ENCODE measurements around the gene NCKAP1. TPM values are rescaled to one million over a fixed set of nuclear protein-coding genes. Genes with fewer than 3 reads are reported as not detected.

NCKAP1 gene
- total RNA-seq, 4 donors from 2014 or later, result 94.5 to 146 (median 116) TPM

DNA sequence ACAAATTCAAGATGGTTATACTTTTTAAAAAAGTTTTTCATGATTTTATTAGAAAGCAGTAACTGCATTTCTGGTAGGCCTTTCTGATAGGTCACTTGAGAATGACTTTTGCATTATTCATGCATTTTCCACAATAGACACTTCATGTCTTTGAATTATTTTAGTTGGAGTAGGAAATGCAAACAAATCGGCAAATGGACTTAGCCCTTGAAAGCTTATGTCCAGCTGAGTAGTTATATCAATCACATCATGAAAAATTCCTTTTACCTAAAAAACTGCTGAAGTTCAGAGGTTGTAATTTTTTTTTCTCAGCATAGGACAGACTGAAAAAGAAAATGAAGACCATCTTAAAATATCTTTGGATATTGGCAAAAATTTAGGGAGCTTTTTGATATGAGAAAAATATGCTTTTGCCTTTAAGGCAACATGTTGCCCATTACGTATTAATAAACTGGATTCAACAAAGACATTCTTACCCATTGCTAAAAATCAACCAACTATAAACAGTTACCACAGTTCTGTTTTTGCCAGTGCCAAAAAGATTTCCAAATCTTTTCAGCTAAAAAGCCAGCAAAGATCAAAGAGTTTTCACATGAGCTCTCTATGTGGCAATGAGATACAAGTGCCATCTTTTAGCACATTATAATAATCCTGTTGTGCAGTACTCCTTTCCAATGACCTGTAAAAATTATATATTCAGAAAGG lies 126.3 kb downstream of the NCKAP1 start:
- H3K27ac ChIP-seq, result no peak overlapping the region
- peaks cover 44% of the 10 kb centered on the region for H3K36me3 ChIP-seq
- no peak for DNase-seq (ENCODE audit: low spot score in 2 of 2)
- H3K27me3 ChIP-seq, result no peaks in the 10 kb centered on the region
- H3K9me3 ChIP-seq, result no peaks in the 10 kb centered on the region
- TF ChIP-seq POLR2AphosphoS5 (IDR thresholded peaks at IDR 0.05), result no peak
- no peak for TF ChIP-seq POLR2A (IDR thresholded peaks at IDR 0.05)
- TF ChIP-seq EP300 (IDR thresholded peaks at IDR 0.05), result no peak
- TF ChIP-seq, protein P1, sequence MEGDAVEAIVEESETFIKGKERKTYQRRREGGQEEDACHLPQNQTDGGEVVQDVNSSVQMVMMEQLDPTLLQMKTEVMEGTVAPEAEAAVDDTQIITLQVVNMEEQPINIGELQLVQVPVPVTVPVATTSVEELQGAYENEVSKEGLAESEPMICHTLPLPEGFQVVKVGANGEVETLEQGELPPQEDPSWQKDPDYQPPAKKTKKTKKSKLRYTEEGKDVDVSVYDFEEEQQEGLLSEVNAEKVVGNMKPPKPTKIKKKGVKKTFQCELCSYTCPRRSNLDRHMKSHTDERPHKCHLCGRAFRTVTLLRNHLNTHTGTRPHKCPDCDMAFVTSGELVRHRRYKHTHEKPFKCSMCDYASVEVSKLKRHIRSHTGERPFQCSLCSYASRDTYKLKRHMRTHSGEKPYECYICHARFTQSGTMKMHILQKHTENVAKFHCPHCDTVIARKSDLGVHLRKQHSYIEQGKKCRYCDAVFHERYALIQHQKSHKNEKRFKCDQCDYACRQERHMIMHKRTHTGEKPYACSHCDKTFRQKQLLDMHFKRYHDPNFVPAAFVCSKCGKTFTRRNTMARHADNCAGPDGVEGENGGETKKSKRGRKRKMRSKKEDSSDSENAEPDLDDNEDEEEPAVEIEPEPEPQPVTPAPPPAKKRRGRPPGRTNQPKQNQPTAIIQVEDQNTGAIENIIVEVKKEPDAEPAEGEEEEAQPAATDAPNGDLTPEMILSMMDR (IDR thresholded peaks at IDR 0.05), result no peak
- no peak overlapping the region for H3K4me3 ChIP-seq
- no peaks in the 10 kb centered on the region for H3K4me1 ChIP-seq
- 91% methylated on average over 2 of the region's 2 CpGs for WGBS

DNA sequence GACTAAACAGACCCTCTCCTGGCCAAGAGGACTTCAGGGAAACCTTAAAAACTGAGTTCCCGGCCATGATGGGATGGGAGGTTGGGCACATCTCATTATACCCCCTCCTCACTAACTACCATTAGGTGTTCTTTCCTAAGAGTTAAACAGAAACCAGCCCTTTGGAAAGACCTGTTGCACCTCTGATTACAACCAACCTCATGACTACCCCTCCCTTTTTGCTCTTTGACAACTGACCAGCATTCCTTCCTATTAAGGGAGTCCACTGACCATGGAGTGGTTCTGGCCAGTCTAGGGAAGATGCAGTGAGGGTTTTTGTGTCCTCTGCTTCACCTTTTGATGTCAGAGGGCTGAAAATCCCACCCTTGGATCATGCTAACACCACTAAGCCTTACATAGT lies 127.3 kb downstream of the NCKAP1 start:
- Histone ChIP-seq H3K9me3 (no peaks in the 10 kb centered on the region), H3K27me3 (no peaks in the 10 kb centered on the region), H3K36me3 (peaks cover 47% of the 10 kb centered on the region), H3K4me3 (no peak overlapping the region), H3K4me1 (no peaks in the 10 kb centered on the region), H3K27ac (no peak overlapping the region)
- no peak for TF ChIP-seq POLR2A (IDR thresholded peaks at IDR 0.05)
- no peak for DNase-seq (ENCODE audit: low spot score in 2 of 2)
- WGBS, result 100% methylated on average over 1 of the region's 1 CpG

DNA sequence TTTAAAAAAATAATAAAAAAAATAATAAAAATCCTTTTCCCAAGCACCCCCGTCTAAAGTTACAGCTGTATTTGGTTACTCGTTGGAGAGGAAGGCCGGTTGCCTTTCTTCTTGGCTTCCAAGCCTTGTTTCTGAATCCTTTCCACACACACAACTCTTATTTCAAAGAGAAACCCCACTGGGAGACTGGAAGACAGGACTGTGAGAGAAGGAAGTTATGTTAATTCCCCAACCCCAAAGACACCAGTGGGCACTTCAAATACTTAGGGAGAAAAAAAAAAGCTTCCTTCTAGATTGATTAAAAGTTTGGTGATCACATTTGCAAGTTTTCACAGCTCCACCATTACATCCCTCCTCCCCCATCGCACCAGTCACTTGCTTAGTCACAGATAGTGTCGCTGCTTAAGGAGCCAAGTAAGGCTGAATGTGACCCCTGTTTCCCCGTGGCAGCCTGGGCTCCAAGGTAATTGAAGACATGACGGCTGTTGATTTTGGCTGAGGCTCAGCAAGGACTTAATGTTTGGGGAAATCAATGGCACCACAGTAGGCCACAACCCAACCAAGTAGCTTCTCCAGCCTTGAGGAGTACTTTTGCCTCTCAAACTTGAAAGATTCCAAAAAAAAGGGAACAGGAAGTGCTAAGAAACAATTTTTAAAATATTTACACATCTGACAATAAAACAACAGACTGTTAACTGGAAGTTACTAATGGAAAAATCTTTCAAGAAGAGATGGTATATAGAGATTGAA lies 131.0 kb downstream of the NCKAP1 start:
- 72% methylated on average over 7 of the region's 7 CpGs for WGBS
- TF ChIP-seq EP300 (IDR thresholded peaks at IDR 0.05), result no peak
- no peak for TF ChIP-seq POLR2AphosphoS5 (IDR thresholded peaks at IDR 0.05)
- TF ChIP-seq, protein P1 (IDR thresholded peaks at IDR 0.05), result no peak
- TF ChIP-seq POLR2A (IDR thresholded peaks at IDR 0.05), result no peak
- H3K27me3 ChIP-seq, result no peaks in the 10 kb centered on the region

DNA sequence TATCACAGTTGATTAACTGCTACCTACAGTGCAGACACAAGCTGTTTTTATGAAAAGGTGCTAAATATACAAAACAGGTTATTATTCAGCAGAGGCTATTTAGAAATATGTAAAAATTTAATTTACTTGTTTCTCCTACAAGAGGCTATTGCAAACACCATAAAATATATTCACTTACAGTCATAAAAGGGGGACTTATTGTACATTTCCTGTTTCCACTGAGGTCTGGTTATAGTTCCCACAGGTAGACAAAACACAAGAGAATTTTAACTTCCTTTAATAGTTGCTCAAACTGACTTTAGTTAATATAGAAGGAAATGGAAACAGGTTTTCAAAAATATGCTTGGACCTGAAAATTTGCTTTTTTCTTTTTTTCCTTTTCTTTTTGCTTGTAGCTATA lies 131.8 kb downstream of the NCKAP1 start:
- Histone ChIP-seq H3K4me1 (no peaks in the 10 kb centered on the region), H3K36me3 (peaks cover 16% of the 10 kb centered on the region), H3K27me3 (no peaks in the 10 kb centered on the region), H3K4me3 (no peak overlapping the region), H3K27ac (no peak overlapping the region), H3K9me3 (no peaks in the 10 kb centered on the region)
- TF ChIP-seq POLR2AphosphoS5 (IDR thresholded peaks at IDR 0.05) (no peak), EP300 (IDR thresholded peaks at IDR 0.05) (no peak), POLR2A (IDR thresholded peaks at IDR 0.05) (no peak)
- TF ChIP-seq, protein P1 (IDR thresholded peaks at IDR 0.05), result no peak
- DNase-seq (ENCODE audit: low spot score in 2 of 2), result no peak

More for the DNA sequence above, 131.0 kb downstream of the NCKAP1 start:
- Histone ChIP-seq H3K4me1 (no peaks in the 10 kb centered on the region), H3K9me3 (no peaks in the 10 kb centered on the region), H3K27ac (no peak overlapping the region), H3K4me3 (no peak overlapping the region), H3K36me3 (peaks cover 16% of the 10 kb centered on the region)
- no peak for DNase-seq (ENCODE audit: low spot score in 2 of 2)

DNA sequence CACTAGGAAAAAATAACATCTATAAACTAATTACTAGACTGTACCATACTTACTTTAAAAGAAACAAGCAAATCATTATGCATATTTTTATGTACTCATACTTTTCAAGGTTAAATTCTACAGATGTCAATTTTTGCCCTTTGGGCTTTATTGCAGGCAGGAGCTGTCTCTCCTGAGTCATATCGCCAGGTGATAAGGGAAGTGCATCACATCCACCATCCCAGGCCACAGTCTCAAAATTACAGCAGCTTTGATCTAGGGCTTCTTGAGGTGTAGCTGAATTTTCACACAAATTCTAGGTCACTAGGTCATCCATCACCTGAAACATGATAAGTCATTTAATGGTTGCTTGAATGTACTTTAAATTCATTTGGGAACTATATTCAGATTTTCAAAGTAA lies 133.4 kb downstream of the NCKAP1 start:
- H3K9me3 ChIP-seq, result no peaks in the 10 kb centered on the region
- TF ChIP-seq, protein P1 (IDR thresholded peaks at IDR 0.05), result no peak
- TF ChIP-seq POLR2A (IDR thresholded peaks at IDR 0.05) (no peak), POLR2AphosphoS5 (IDR thresholded peaks at IDR 0.05) (no peak), EP300 (IDR thresholded peaks at IDR 0.05) (no peak)
- H3K27me3 ChIP-seq, result no peaks in the 10 kb centered on the region
- H3K4me1 ChIP-seq, result no peaks in the 10 kb centered on the region
- H3K4me3 ChIP-seq, result no peak overlapping the region
- WGBS, result 88% methylated on average over 1 of the region's 1 CpG
- no peak for DNase-seq (ENCODE audit: low spot score in 2 of 2)
- peaks cover 4% of the 10 kb centered on the region for H3K36me3 ChIP-seq
- H3K27ac ChIP-seq, result no peak overlapping the region

All from suprapubic skin (tissue), 4 donors.